Subcutaneous adipose tissue (tissue), 4 donors: Measurements from ENCODE around the gene RBMS1. TPM values are rescaled to one million over a fixed set of nuclear protein-coding genes. Genes with fewer than 3 reads are reported as not detected.

Source experiments
- CTCF ChIP-seq: fragments of 450-650 bp; IDR thresholded peaks from one replicate; pipeline ENCODE4 v1.5.1; 2016; ENCODE audit warnings: low read depth, mild to moderate bottlenecking, control low read depth, antibody characterized with exemption, moderate library complexity
- total RNA-seq, 4 donors: library from RNA; depleted of rRNA; stranded (reverse); fragments of >200 nt; gene quantifications; one replicate each; pipeline ENCODE4 v1.1.0, GENCODE V29; 2016

RBMS1 gene
- total RNA-seq, 4 donors from 2014 or later, result 80.1 to 164 (median 95.7) TPM

GRCh38 chr2:160278879-160279177 lies 214.8 kb downstream of the RBMS1 start:
- TF ChIP-seq CTCF, result no peak

GRCh38 chr2:160278101-160278878 lies 215.3 kb downstream of the RBMS1 start:
- no peak for TF ChIP-seq CTCF

- TF ChIP-seq CTCF, result no peak
Measured at GRCh38 chr2:160277151-160277550, 216.5 kb downstream of the RBMS1 start.

- TF ChIP-seq CTCF, result no peak
Measured at GRCh38 chr2:160275656-160276055, 218.0 kb downstream of the RBMS1 start.

GRCh38 chr2:160271171-160272086 lies 222.2 kb downstream of the RBMS1 start:
- no peak for TF ChIP-seq CTCF

GRCh38 chr2:160270571-160271113 lies 223.0 kb downstream of the RBMS1 start:
- no peak for TF ChIP-seq CTCF
